Activated T-cell treated with anti-CD3 and anti-CD28 coated beads, Interleukin-2, amount 50 U/mL, for 72 hours (primary cell): ENCODE data around the gene RYR3. TPM values are rescaled to one million over a fixed set of nuclear protein-coding genes. Genes with fewer than 3 reads are reported as not detected.

Source experiments
- ATAC-seq, 2 donors: fragments of 150-1000 bp; cut with Tn5 transposase; replicated peaks in 1 of 2; 2 replicates each; pipeline ENCODE4 v1.10.0; 2021; ENCODE audit warnings: moderate library complexity in 2 of 2, mild to moderate bottlenecking in 1 of 2
- DNase-seq, 2 donors: peaks; one replicate each; pipeline ENCODE4 v3.0.0; 2021 to 2022; ENCODE audit warnings: mixed read lengths in 1 of 2
- H3K27ac Mint-ChIP-seq: one replicate; pipeline ENCODE4 v1.8.0; 2022; ENCODE audit warnings: mild to moderate bottlenecking, moderate library complexity, mixed read lengths
- H3K27me3 Mint-ChIP-seq: one replicate; pipeline ENCODE4 v1.8.0; 2022; ENCODE audit warnings: low read depth, mixed read lengths
- H3K36me3 Mint-ChIP-seq, 2 donors: one replicate each; pipeline ENCODE4 v1.8.0; 2022; ENCODE audit warnings: mixed read lengths in 2 of 2, mild to moderate bottlenecking in 1 of 2; ENCODE audit not compliant: insufficient read depth in 2 of 2
- H3K4me1 Mint-ChIP-seq: one replicate; pipeline ENCODE4 v1.8.0; 2022; ENCODE audit warnings: low read depth, mixed read lengths
- H3K4me3 Mint-ChIP-seq, 2 donors: one replicate each; pipeline ENCODE4 v1.8.0; 2022; ENCODE audit warnings: mild to moderate bottlenecking in 2 of 2, mixed read lengths in 2 of 2, moderate library complexity in 2 of 2
- H3K9me3 Mint-ChIP-seq, 2 donors: one replicate each; pipeline ENCODE4 v1.8.0; 2022; ENCODE audit warnings: mixed read lengths in 2 of 2
- total RNA-seq, 2 donors: library from RNA; stranded (reverse); gene quantifications; one replicate each; pipeline ENCODE4 v1.2.3, GENCODE V29; 2022

RYR3 gene
- total RNA-seq, 2 donors from 2014 or later, result not detected

- DNase-seq, result no peak
- H3K27me3 Mint-ChIP-seq, result peaks cover 10% of the 10 kb centered on the region
- no peak overlapping the region for H3K4me3 Mint-ChIP-seq
- no peaks in the 10 kb centered on the region for H3K4me1 Mint-ChIP-seq
- no peaks in the 10 kb centered on the region for H3K36me3 Mint-ChIP-seq
- no peak overlapping the region for H3K27ac Mint-ChIP-seq
- no peaks in the 10 kb centered on the region for H3K9me3 Mint-ChIP-seq
- ATAC-seq, result no peak
Measured at GRCh38 chr15:33375236-33375635, 64.5 kb downstream of the RYR3 start.

- H3K4me3 Mint-ChIP-seq, result no peak overlapping the region
- H3K9me3 Mint-ChIP-seq, result no peaks in the 10 kb centered on the region
- DNase-seq, result no peak
- peaks cover 12% of the 10 kb centered on the region for H3K27me3 Mint-ChIP-seq
- no peak for ATAC-seq
- no peaks in the 10 kb centered on the region for H3K36me3 Mint-ChIP-seq
- H3K4me1 Mint-ChIP-seq, result no peaks in the 10 kb centered on the region
- H3K27ac Mint-ChIP-seq, result no peak overlapping the region
Measured at GRCh38 chr15:33377204-33377603, 66.4 kb downstream of the RYR3 start.

GRCh38 chr15:33378866-33379480 is 68.2 kb downstream of the RYR3 start:
- Mint-ChIP-seq H3K27ac (no peak overlapping the region), H3K27me3 (peaks cover 18% of the 10 kb centered on the region), H3K9me3 (no peaks in the 10 kb centered on the region), H3K36me3 (no peaks in the 10 kb centered on the region), H3K4me1 (no peaks in the 10 kb centered on the region), H3K4me3 (no peak overlapping the region)
- ATAC-seq (no peak), DNase-seq (no peak)

GRCh38 chr15:33380406-33380805 is 69.6 kb downstream of the RYR3 start:
- H3K27me3 Mint-ChIP-seq, result peaks cover 11% of the 10 kb centered on the region
- H3K4me3 Mint-ChIP-seq, result no peak overlapping the region
- H3K36me3 Mint-ChIP-seq, result no peaks in the 10 kb centered on the region
- no peak for ATAC-seq
- H3K4me1 Mint-ChIP-seq, result no peaks in the 10 kb centered on the region
- no peak overlapping the region for H3K27ac Mint-ChIP-seq
- H3K9me3 Mint-ChIP-seq, result no peaks in the 10 kb centered on the region
- no peak for DNase-seq

- Mint-ChIP-seq H3K36me3 (no peaks in the 10 kb centered on the region), H3K9me3 (no peaks in the 10 kb centered on the region), H3K27me3 (peaks cover 11% of the 10 kb centered on the region), H3K4me3 (no peak overlapping the region), H3K4me1 (no peaks in the 10 kb centered on the region), H3K27ac (no peak overlapping the region)
- no peak for ATAC-seq
- DNase-seq, result no peak
Measured at GRCh38 chr15:33382491-33382890, 71.7 kb downstream of the RYR3 start.

GRCh38 chr15:33384307-33384706 is 73.5 kb downstream of the RYR3 start:
- Mint-ChIP-seq H3K27me3 (peaks cover 17% of the 10 kb centered on the region), H3K27ac (no peak overlapping the region), H3K9me3 (no peaks in the 10 kb centered on the region), H3K36me3 (no peaks in the 10 kb centered on the region), H3K4me1 (no peaks in the 10 kb centered on the region), H3K4me3 (no peak overlapping the region)
- ATAC-seq (no peak), DNase-seq (no peak)

- H3K36me3 Mint-ChIP-seq, result no peaks in the 10 kb centered on the region
- H3K27ac Mint-ChIP-seq, result no peak overlapping the region
- peaks cover 5% of the 10 kb centered on the region for H3K27me3 Mint-ChIP-seq
- DNase-seq, result no peak
- H3K9me3 Mint-ChIP-seq, result no peaks in the 10 kb centered on the region
- H3K4me1 Mint-ChIP-seq, result no peaks in the 10 kb centered on the region
- ATAC-seq, result no peak
- no peak overlapping the region for H3K4me3 Mint-ChIP-seq
Measured at GRCh38 chr15:33392453-33392852, 81.7 kb downstream of the RYR3 start.

- H3K4me1 Mint-ChIP-seq, result no peaks in the 10 kb centered on the region
- H3K36me3 Mint-ChIP-seq, result no peaks in the 10 kb centered on the region
- H3K9me3 Mint-ChIP-seq, result no peaks in the 10 kb centered on the region
- H3K27me3 Mint-ChIP-seq, result peaks cover 4% of the 10 kb centered on the region
- DNase-seq (no peak), ATAC-seq (no peak)
- H3K4me3 Mint-ChIP-seq, result no peak overlapping the region
- no peak overlapping the region for H3K27ac Mint-ChIP-seq
Measured at GRCh38 chr15:33393546-33393945, 82.8 kb downstream of the RYR3 start.

- ATAC-seq, result no peak
Measured at GRCh38 chr15:33395321-33395720, 84.6 kb downstream of the RYR3 start.

GRCh38 chr15:33395846-33396245 is 85.1 kb downstream of the RYR3 start:
- H3K4me1 Mint-ChIP-seq, result no peaks in the 10 kb centered on the region
- H3K36me3 Mint-ChIP-seq, result no peaks in the 10 kb centered on the region
- H3K27me3 Mint-ChIP-seq, result no peaks in the 10 kb centered on the region
- H3K4me3 Mint-ChIP-seq, result no peak overlapping the region
- ATAC-seq, result no peak
- no peaks in the 10 kb centered on the region for H3K9me3 Mint-ChIP-seq
- H3K27ac Mint-ChIP-seq, result no peak overlapping the region
- DNase-seq, result no peak

More at GRCh38 chr15:33395321-33395720, 84.6 kb downstream of the RYR3 start:
- Mint-ChIP-seq H3K9me3 (no peaks in the 10 kb centered on the region), H3K27ac (no peak overlapping the region), H3K4me1 (no peaks in the 10 kb centered on the region), H3K27me3 (no peaks in the 10 kb centered on the region), H3K36me3 (no peaks in the 10 kb centered on the region), H3K4me3 (no peak overlapping the region)
- DNase-seq, result no peak

- Mint-ChIP-seq H3K27me3 (no peaks in the 10 kb centered on the region), H3K27ac (no peak overlapping the region), H3K4me1 (no peaks in the 10 kb centered on the region), H3K9me3 (no peaks in the 10 kb centered on the region), H3K4me3 (no peak overlapping the region), H3K36me3 (no peaks in the 10 kb centered on the region)
- ATAC-seq, result no peak
- no peak for DNase-seq
Measured at GRCh38 chr15:33396475-33396874, 85.7 kb downstream of the RYR3 start.

- Mint-ChIP-seq H3K27ac (no peak overlapping the region), H3K4me1 (no peaks in the 10 kb centered on the region), H3K4me3 (no peak overlapping the region), H3K36me3 (no peaks in the 10 kb centered on the region), H3K9me3 (no peaks in the 10 kb centered on the region), H3K27me3 (no peaks in the 10 kb centered on the region)
- no peak for DNase-seq
- no peak for ATAC-seq
Measured at GRCh38 chr15:33398555-33398954, 87.8 kb downstream of the RYR3 start.

- no peaks in the 10 kb centered on the region for H3K9me3 Mint-ChIP-seq
- H3K27me3 Mint-ChIP-seq, result no peaks in the 10 kb centered on the region
- H3K36me3 Mint-ChIP-seq, result no peaks in the 10 kb centered on the region
- no peaks in the 10 kb centered on the region for H3K4me1 Mint-ChIP-seq
- no peak for ATAC-seq
- H3K4me3 Mint-ChIP-seq, result no peak overlapping the region
- H3K27ac Mint-ChIP-seq, result no peak overlapping the region
- DNase-seq, result no peak
Measured at GRCh38 chr15:33400941-33401340, 90.2 kb downstream of the RYR3 start.

GRCh38 chr15:33402600-33402999 is 91.8 kb downstream of the RYR3 start:
- no peak for DNase-seq
- Mint-ChIP-seq H3K4me3 (no peak overlapping the region), H3K4me1 (no peaks in the 10 kb centered on the region), H3K27me3 (no peaks in the 10 kb centered on the region), H3K36me3 (no peaks in the 10 kb centered on the region), H3K27ac (no peak overlapping the region), H3K9me3 (no peaks in the 10 kb centered on the region)
- ATAC-seq, result no peak
